SK-N-SH (cell line): ENCODE data around the gene CBLB. TPM values are rescaled to one million over a fixed set of nuclear protein-coding genes. Genes with fewer than 3 reads are reported as not detected.

ENCODE experiments used
- CTCF ChIA-PET: fragments of 300-600, 350-600 bp; formaldehyde crosslinking; extraction: SDS; loops from one replicate; lab custom pipeline; 2021; lab: Yijun Ruan, JAX
- POLR2A ChIA-PET: fragments of 350-600 bp; sonication (Branson Sonifier 250); formaldehyde crosslinking; extraction: SDS; loops from one replicate; lab custom pipeline; 2020; ENCODE audit warnings: antibody characterized with exemption, inconsistent platforms; lab: Yijun Ruan, JAX
- DNase-seq: peaks from one replicate; pipeline ENCODE4 v3.0.0; 2012
- H2AFZ ChIP-seq: fragments of 200-600 bp; sonication (generic); 2 replicates; pipeline ENCODE4 v1.8.1; 2016; ENCODE audit warnings: antibody characterized with exemption, mild to moderate bottlenecking, low read depth
- H3F3A ChIP-seq: fragments of 200-600 bp; sonication (generic); replicated peaks from 2 replicates; pipeline ENCODE3; 2016; ENCODE audit warnings: antibody characterized with exemption, mild to moderate bottlenecking; ENCODE audit not compliant: insufficient read depth
- H3K27ac ChIP-seq, 2 experiments: fragments of 200-500 bp in 1 of 2; fragments of 200-600 bp in 1 of 2; sonication (Bioruptor generic) in 1 of 2; sonication (generic), shearing (Covaris generic) in 1 of 2; 2 replicates each; pipeline versions ENCODE4 v1.5.1 to v1.6.1; 2014 to 2016; ENCODE audit warnings: low read depth in 2 of 2, inconsistent platforms in 1 of 2, low read length in 1 of 2, mild to moderate bottlenecking in 1 of 2, mixed read lengths in 1 of 2
- H3K27me3 ChIP-seq: fragments of 200-600 bp; sonication (generic), shearing (Covaris generic); 2 replicates; pipeline ENCODE4 v1.6.1; 2016; ENCODE audit warnings: mixed run types; ENCODE audit not compliant: insufficient read depth
- H3K36me3 ChIP-seq, 2 experiments: fragments of 200-500 bp in 1 of 2; fragments of 200-600 bp in 1 of 2; sonication (Bioruptor generic) in 1 of 2; sonication (generic) in 1 of 2; replicated peaks in 1 of 2; 2 replicates each; pipeline versions ENCODE3 to v1.5.1; 2014 to 2016; ENCODE audit warnings: low read length in 1 of 2, mild to moderate bottlenecking in 1 of 2; ENCODE audit not compliant: insufficient read depth in 2 of 2, control insufficient read depth in 1 of 2
- H3K4me1 ChIP-seq, 2 experiments: fragments of 200-500 bp in 1 of 2; fragments of 200-600 bp in 1 of 2; sonication (Bioruptor generic) in 1 of 2; sonication (generic), shearing (Covaris generic) in 1 of 2; 2 replicates each; pipeline versions ENCODE4 v1.5.1 to v1.6.1; 2014 to 2016; ENCODE audit warnings: low read depth in 1 of 2, low read length in 1 of 2, mixed run types in 1 of 2; ENCODE audit not compliant: insufficient read depth in 2 of 2, control insufficient read depth in 1 of 2
- H3K4me2 ChIP-seq: fragments of 200-600 bp; sonication (generic), shearing (Covaris generic); 2 replicates; pipeline ENCODE4 v1.6.1; 2017; ENCODE audit warnings: mixed run types
- H3K4me3 ChIP-seq, 2 experiments: fragments of 200-500 bp in 1 of 2; fragments of 200-600 bp in 1 of 2; sonication (Bioruptor generic) in 1 of 2; sonication (generic), shearing (Covaris generic) in 1 of 2; 2 replicates each; pipeline versions ENCODE4 v1.5.1 to v1.8.1; 2014 to 2016; ENCODE audit warnings: low read depth in 2 of 2, inconsistent platforms in 1 of 2, low read length in 1 of 2, mild to moderate bottlenecking in 1 of 2, mixed read lengths in 1 of 2, moderate library complexity in 1 of 2
- H3K79me2 ChIP-seq: fragments of 200-600 bp; sonication (generic); 2 replicates; pipeline ENCODE4 v1.8.1; 2017; ENCODE audit warnings: mild to moderate bottlenecking; ENCODE audit not compliant: insufficient read depth
- H3K9ac ChIP-seq: fragments of 200-600 bp; sonication (generic); 2 replicates; pipeline ENCODE4 v1.6.1; 2017; ENCODE audit warnings: mixed run types
- H3K9me2 ChIP-seq: fragments of 200-600 bp; sonication (generic); 2 replicates; pipeline ENCODE4 v1.6.1; 2017; ENCODE audit warnings: mixed run types
- H3K9me3 ChIP-seq: fragments of 200-600 bp; sonication (generic); 2 replicates; pipeline ENCODE4 v1.6.1; 2017; ENCODE audit warnings: mixed run types, mild to moderate bottlenecking, moderate library complexity
- H4K20me1 ChIP-seq: fragments of 200-600 bp; sonication (generic); 2 replicates; pipeline ENCODE4 v1.6.1; 2017; ENCODE audit warnings: mild to moderate bottlenecking, mixed run types; ENCODE audit not compliant: insufficient read depth
- EP300 ChIP-seq, 2 experiments: IDR thresholded peaks; 2 replicates each; pipeline versions ENCODE4 v1.4.0 to v1.6.1; 2012; ENCODE audit warnings: borderline replicate concordance in 1 of 2, low read depth in 1 of 2, low read length in 1 of 2
- EZH2phosphoT487 ChIP-seq: fragments of 200-600 bp; sonication (generic); IDR thresholded peaks from 2 replicates; pipeline ENCODE4 v1.6.1; 2017; ENCODE audit warnings: low read depth, mixed run types, mild to moderate bottlenecking, antibody characterized with exemption, moderate library complexity, borderline replicate concordance
- FOXJ3 ChIP-seq: sonication (generic); formaldehyde crosslinking; IDR thresholded peaks from 2 replicates; pipeline ENCODE4 v1.5.1; 2020; ENCODE audit warnings: mild to moderate bottlenecking, missing genetic modification reagents
- FOXM1 ChIP-seq: IDR thresholded peaks from 2 replicates; pipeline ENCODE4 v1.4.0; 2012; ENCODE audit warnings: low read depth, mild to moderate bottlenecking
- JUND ChIP-seq: IDR thresholded peaks from 2 replicates; pipeline ENCODE4 v1.4.0; 2012
- MEF2A ChIP-seq: IDR thresholded peaks from 2 replicates; pipeline ENCODE4 v1.4.0; 2012; ENCODE audit warnings: low read depth, borderline replicate concordance
- NFIC ChIP-seq: IDR thresholded peaks from 2 replicates; pipeline ENCODE4 v1.4.0; 2012; ENCODE audit warnings: borderline replicate concordance
- RAD21 ChIP-seq: IDR thresholded peaks from 2 replicates; pipeline ENCODE4 v1.6.1; 2012; ENCODE audit warnings: mild to moderate bottlenecking, low read length
- RCOR1 ChIP-seq: fragments of 150-350 bp; IDR thresholded peaks from 2 replicates; pipeline ENCODE4 v1.6.1; 2017; ENCODE audit warnings: antibody characterized with exemption, low read length
- RFX5 ChIP-seq: IDR thresholded peaks from 2 replicates; pipeline ENCODE4 v1.6.1; 2012; ENCODE audit warnings: mild to moderate bottlenecking, improper control_type of control experiment, low read length
- RXRA ChIP-seq: IDR thresholded peaks from 2 replicates; pipeline ENCODE4 v1.4.0; 2012; ENCODE audit warnings: low read depth, mild to moderate bottlenecking, borderline replicate concordance
- SIN3A ChIP-seq: IDR thresholded peaks from 2 replicates; pipeline ENCODE4 v1.6.1; 2012; ENCODE audit warnings: low read depth, mild to moderate bottlenecking, low read length, moderate library complexity, borderline replicate concordance
- SMC3 ChIP-seq: IDR thresholded peaks from 2 replicates; pipeline ENCODE4 v1.6.1; 2012; ENCODE audit warnings: low read depth, low read length, improper control_type of control experiment
- TAF1 ChIP-seq: IDR thresholded peaks from 2 replicates; pipeline ENCODE4 v1.6.1; 2012; ENCODE audit warnings: low read depth, mild to moderate bottlenecking, low read length, moderate library complexity, borderline replicate concordance
- USF1 ChIP-seq: IDR thresholded peaks from 2 replicates; pipeline ENCODE4 v1.4.0; 2012; ENCODE audit warnings: low read depth, borderline replicate concordance
- YY1 ChIP-seq: IDR thresholded peaks from 2 replicates; pipeline ENCODE4 v1.4.0; 2012; ENCODE audit warnings: low read depth, mild to moderate bottlenecking
- WGBS: methylation state at CpG from one replicate; pipeline ENCODE4 v1.1.6; 2017; ENCODE audit warnings: low lambda C conversion rate; 5-methylcytosine and 5-hydroxymethylcytosine counted together
- polyA plus RNA-seq, 3 experiments: library from polyadenylated mRNA; depleted of rRNA; stranded (reverse); fragments of >200 nt; gene quantifications; 2 replicates each; pipeline ENCODE4 v1.2.3, GENCODE V29; 2012
- TF ChIP-seq, protein P1 (sequence below): IDR thresholded peaks from 2 replicates; pipeline ENCODE4; 2012
- TF ChIP-seq, protein P2 (sequence below): fragments of 150-350 bp; IDR thresholded peaks from 2 replicates; pipeline ENCODE4 v1.6.1; 2017; ENCODE audit warnings: antibody characterized with exemption, low read length, low read depth, borderline replicate concordance
- TF ChIP-seq, protein P3 (sequence below): IDR thresholded peaks from 2 replicates; pipeline ENCODE4 v1.4.0; 2012; ENCODE audit warnings: low read depth, borderline replicate concordance
- TF ChIP-seq, protein P4 (sequence below): fragments of 200-600 bp; sonication (generic); IDR thresholded peaks from 2 replicates; pipeline ENCODE4 v1.6.1; 2017; ENCODE audit warnings: antibody characterized with exemption, mild to moderate bottlenecking, moderate library complexity

Gene CBLB
- polyA plus RNA-seq, 1 of the 3 experiments (the other 2 are of a cell fraction), result 4.4 TPM

GRCh38 chr3:105731686-105732085, 137.1 kb downstream of the CBLB start:
- peaks cover 5 to 78% of the 10 kb centered on the region in 2 experiments for H3K36me3 ChIP-seq
- H3K4me3 ChIP-seq, result no peak overlapping the region

DNA sequence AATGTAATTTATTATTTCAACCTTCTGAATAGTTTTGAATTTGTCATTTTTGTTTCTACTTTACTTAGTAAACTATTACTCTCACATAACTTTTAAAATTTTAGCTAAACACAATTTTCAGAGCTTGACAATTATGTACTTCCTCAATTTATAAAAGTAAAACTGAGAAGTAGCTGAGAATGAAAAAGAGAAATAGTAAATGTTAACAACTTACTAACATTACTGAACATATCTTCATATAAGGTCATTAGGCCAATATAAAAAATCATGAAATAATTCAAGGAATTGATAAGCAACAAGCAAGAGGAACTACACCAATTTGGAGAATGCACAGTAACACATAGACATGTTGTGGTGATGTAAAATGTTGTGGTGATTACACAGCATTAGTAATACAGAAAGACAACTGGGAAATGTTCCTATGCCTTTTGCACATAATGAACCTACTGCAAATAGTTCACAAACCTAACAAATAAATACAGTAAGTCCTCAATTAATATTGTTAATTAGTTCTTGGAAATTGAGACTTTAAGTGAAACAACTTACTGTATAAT, 137.9 kb downstream of the CBLB start:
- TF ChIP-seq RXRA (no peak), EP300 (IDR thresholded peaks at IDR 0.05; ENCODE audit: borderline replicate concordance in 1 of 2, low read depth in 1 of 2, low read length in 1 of 2) (no peak), MEF2A (no peak), TAF1 (no peak), RAD21 (no peak), RCOR1 (no peak), FOXM1 (no peak), JUND (no peak), FOXJ3 (CRISPR knock-in tag) (no peak), RFX5 (no peak), USF1 (no peak), NFIC (no peak), YY1 (no peak), SMC3 (no peak), SIN3A (no peak)
- TF ChIP-seq, protein P1, sequence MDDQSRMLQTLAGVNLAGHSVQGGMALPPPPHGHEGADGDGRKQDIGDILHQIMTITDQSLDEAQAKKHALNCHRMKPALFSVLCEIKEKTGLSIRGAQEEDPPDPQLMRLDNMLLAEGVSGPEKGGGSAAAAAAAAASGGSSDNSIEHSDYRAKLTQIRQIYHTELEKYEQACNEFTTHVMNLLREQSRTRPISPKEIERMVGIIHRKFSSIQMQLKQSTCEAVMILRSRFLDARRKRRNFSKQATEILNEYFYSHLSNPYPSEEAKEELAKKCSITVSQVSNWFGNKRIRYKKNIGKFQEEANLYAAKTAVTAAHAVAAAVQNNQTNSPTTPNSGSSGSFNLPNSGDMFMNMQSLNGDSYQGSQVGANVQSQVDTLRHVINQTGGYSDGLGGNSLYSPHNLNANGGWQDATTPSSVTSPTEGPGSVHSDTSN, result no peak
- TF ChIP-seq, protein P2, sequence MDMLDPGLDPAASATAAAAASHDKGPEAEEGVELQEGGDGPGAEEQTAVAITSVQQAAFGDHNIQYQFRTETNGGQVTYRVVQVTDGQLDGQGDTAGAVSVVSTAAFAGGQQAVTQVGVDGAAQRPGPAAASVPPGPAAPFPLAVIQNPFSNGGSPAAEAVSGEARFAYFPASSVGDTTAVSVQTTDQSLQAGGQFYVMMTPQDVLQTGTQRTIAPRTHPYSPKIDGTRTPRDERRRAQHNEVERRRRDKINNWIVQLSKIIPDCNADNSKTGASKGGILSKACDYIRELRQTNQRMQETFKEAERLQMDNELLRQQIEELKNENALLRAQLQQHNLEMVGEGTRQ, result no peak
- TF ChIP-seq, protein P3, sequence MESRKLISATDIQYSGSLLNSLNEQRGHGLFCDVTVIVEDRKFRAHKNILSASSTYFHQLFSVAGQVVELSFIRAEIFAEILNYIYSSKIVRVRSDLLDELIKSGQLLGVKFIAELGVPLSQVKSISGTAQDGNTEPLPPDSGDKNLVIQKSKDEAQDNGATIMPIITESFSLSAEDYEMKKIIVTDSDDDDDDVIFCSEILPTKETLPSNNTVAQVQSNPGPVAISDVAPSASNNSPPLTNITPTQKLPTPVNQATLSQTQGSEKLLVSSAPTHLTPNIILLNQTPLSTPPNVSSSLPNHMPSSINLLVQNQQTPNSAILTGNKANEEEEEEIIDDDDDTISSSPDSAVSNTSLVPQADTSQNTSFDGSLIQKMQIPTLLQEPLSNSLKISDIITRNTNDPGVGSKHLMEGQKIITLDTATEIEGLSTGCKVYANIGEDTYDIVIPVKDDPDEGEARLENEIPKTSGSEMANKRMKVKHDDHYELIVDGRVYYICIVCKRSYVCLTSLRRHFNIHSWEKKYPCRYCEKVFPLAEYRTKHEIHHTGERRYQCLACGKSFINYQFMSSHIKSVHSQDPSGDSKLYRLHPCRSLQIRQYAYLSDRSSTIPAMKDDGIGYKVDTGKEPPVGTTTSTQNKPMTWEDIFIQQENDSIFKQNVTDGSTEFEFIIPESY, result no peak
- Histone ChIP-seq H3F3A (no peaks in the 10 kb centered on the region), H3K4me1 (no peaks in the 10 kb centered on the region), H3K27ac (no peak overlapping the region), H3K4me3 (no peak overlapping the region), H3K27me3 (no peaks in the 10 kb centered on the region), H2AFZ (no peak overlapping the region), H3K79me2 (no peaks in the 10 kb centered on the region), H3K36me3 (peaks cover 5 to 79% of the 10 kb centered on the region in 2 experiments), H4K20me1 (no peaks in the 10 kb centered on the region), H3K4me2 (no peak overlapping the region), H3K9ac (no peak overlapping the region), H3K9me2 (no peaks in the 10 kb centered on the region), H3K9me3 (peaks cover 5% of the 10 kb centered on the region; the same call in 1 of the 2 replicates)
- POLR2A ChIA-PET, result no interaction called here
- DNase-seq, result no peak
- CTCF ChIA-PET, result no interaction called here

More at GRCh38 chr3:105731686-105732085, 137.1 kb downstream of the CBLB start:
- no peak for DNase-seq
- H4K20me1 ChIP-seq, result no peaks in the 10 kb centered on the region
- H3K4me2 ChIP-seq, result no peak overlapping the region
- ChIA-PET POLR2A (no interaction called here), CTCF (no interaction called here)
- no peak overlapping the region for H3K9ac ChIP-seq
- H3K4me1 ChIP-seq, result no peaks in the 10 kb centered on the region
- no peaks in the 10 kb centered on the region for H3K79me2 ChIP-seq
- peaks cover 5% of the 10 kb centered on the region; the same call in 1 of the 2 replicates for H3K9me3 ChIP-seq
- no peaks in the 10 kb centered on the region for H3F3A ChIP-seq
- H3K27ac ChIP-seq, result no peak overlapping the region
- no peak overlapping the region for H2AFZ ChIP-seq
- H3K9me2 ChIP-seq, result no peaks in the 10 kb centered on the region
- H3K27me3 ChIP-seq, result no peaks in the 10 kb centered on the region
- TF ChIP-seq RAD21 (no peak), EZH2phosphoT487 (no peak), RXRA (no peak)
- TF ChIP-seq, protein P4, sequence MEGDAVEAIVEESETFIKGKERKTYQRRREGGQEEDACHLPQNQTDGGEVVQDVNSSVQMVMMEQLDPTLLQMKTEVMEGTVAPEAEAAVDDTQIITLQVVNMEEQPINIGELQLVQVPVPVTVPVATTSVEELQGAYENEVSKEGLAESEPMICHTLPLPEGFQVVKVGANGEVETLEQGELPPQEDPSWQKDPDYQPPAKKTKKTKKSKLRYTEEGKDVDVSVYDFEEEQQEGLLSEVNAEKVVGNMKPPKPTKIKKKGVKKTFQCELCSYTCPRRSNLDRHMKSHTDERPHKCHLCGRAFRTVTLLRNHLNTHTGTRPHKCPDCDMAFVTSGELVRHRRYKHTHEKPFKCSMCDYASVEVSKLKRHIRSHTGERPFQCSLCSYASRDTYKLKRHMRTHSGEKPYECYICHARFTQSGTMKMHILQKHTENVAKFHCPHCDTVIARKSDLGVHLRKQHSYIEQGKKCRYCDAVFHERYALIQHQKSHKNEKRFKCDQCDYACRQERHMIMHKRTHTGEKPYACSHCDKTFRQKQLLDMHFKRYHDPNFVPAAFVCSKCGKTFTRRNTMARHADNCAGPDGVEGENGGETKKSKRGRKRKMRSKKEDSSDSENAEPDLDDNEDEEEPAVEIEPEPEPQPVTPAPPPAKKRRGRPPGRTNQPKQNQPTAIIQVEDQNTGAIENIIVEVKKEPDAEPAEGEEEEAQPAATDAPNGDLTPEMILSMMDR, result no peak
- TF ChIP-seq, all 33 proteins: peak for 0
- WGBS, result 100% methylated on average over 1 of the region's 1 CpG
